K562 (cell line): Measurements from ENCODE around the gene KLHDC2. TPM values are rescaled to one million over a fixed set of nuclear protein-coding genes. Genes with fewer than 3 reads are reported as not detected.

Experiments
- ARID3B ChIP-seq: fragments of 250-450 bp; sonication (Bioruptor Pico); IDR thresholded peaks from 2 replicates; pipeline ENCODE4 v1.4.0; 2020; ENCODE audit warnings: borderline replicate concordance
- ARID4B ChIP-seq: sonication (generic); formaldehyde crosslinking; IDR thresholded peaks from 2 replicates; pipeline ENCODE4 v1.8.0; 2022; ENCODE audit warnings: mild to moderate bottlenecking, missing genetic modification reagents
- CREB1 ChIP-seq, 2 experiments: sonication (generic) in 1 of 2; formaldehyde crosslinking in 1 of 2; IDR thresholded peaks; 2 replicates each; pipeline versions ENCODE4 v1.6.1 to v1.8.0; 2012 to 2022; ENCODE audit warnings: inconsistent platforms in 1 of 2, mild to moderate bottlenecking in 1 of 2, missing genetic modification reagents in 1 of 2, moderate library complexity in 1 of 2
- CXXC5 ChIP-seq: fragments of 250-450 bp; sonication (Bioruptor Pico); IDR thresholded peaks from 2 replicates; pipeline ENCODE4 v1.8.0; 2022; ENCODE audit warnings: inconsistent platforms, mild to moderate bottlenecking, moderate library complexity
- E2F3 ChIP-seq: fragments of 250-450 bp; sonication (Bioruptor Pico); IDR thresholded peaks from 2 replicates; pipeline ENCODE4 v1.4.0; 2020; ENCODE audit warnings: mild to moderate bottlenecking
- ETV6 ChIP-seq, 3 experiments: fragments of 150-350 bp in 1 of 3; sonication (generic) in 1 of 3; formaldehyde crosslinking in 1 of 3; IDR thresholded peaks; 2 replicates each; pipeline versions ENCODE4 v1.6.1 to v1.8.0; 2014 to 2022; ENCODE audit warnings: borderline replicate concordance in 2 of 3, low read depth in 2 of 3, antibody characterized with exemption in 1 of 3, low read length in 1 of 3, mild to moderate bottlenecking in 1 of 3, missing genetic modification reagents in 1 of 3
- GATAD2A ChIP-seq: fragments of 450-650 bp; IDR thresholded peaks from 2 replicates; pipeline ENCODE4 v1.6.1; 2017
- MYC ChIP-seq, 2 experiments: fragments of 250-450 bp in 1 of 2; sonication (Bioruptor Pico) in 1 of 2; IDR thresholded peaks; 2 replicates each; pipeline versions ENCODE4 v1.5.1 to v1.6.1; 2012 to 2021; ENCODE audit warnings: low read depth in 2 of 2, borderline replicate concordance in 1 of 2, improper control_type of control experiment in 1 of 2, low read length in 1 of 2, mild to moderate bottlenecking in 1 of 2, moderate library complexity in 1 of 2
- NFRKB ChIP-seq: fragments of 450-650 bp; IDR thresholded peaks from 2 replicates; pipeline ENCODE4 v1.6.1; 2016; ENCODE audit warnings: low read depth
- RFX7 ChIP-seq: fragments of 250-450 bp; sonication (Bioruptor Pico); IDR thresholded peaks from 2 replicates; pipeline ENCODE4 v1.5.1; 2021; ENCODE audit warnings: mild to moderate bottlenecking
- SAFB ChIP-seq: fragments of 200-400 bp; formaldehyde crosslinking; IDR thresholded peaks from 2 replicates; pipeline ENCODE4 v1.6.1; 2017; ENCODE audit warnings: low read depth, low read length, borderline replicate concordance
- SMARCC2 ChIP-seq: fragments of 450-650 bp; IDR thresholded peaks from 2 replicates; pipeline ENCODE4 v1.6.1; 2017; ENCODE audit warnings: antibody characterized with exemption, moderate library complexity, mild to moderate bottlenecking, low read depth
- TFAM ChIP-seq: fragments of 250-450 bp; sonication (Bioruptor Pico); conservative IDR thresholded peaks from 2 replicates; pipeline ENCODE4 v1.5.0; 2021; ENCODE audit warnings: mild to moderate bottlenecking, moderate library complexity
- ZFX ChIP-seq: sonication (generic); formaldehyde crosslinking; IDR thresholded peaks from 2 replicates; pipeline ENCODE4 v1.8.0; 2022; ENCODE audit warnings: mild to moderate bottlenecking, missing genetic modification reagents, moderate library complexity
- polyA plus RNA-seq, 8 experiments: library from polyadenylated mRNA; depleted of rRNA in 4 of 8; stranded (reverse) in 5 of 8; unstranded in 3 of 8; fragments of >200 nt; fragmentation: Nextera tagmentation in 2 of 8; fragmentation: Illumina TruSeq in 1 of 8; extraction: Ambion mirVana in 2 of 8; extraction: Trizol in 1 of 8; gene quantifications; 2 replicates each; pipeline versions ENCODE4 v1.2.1 to v1.2.3, GENCODE V29; 2011 to 2014; ENCODE audit warnings: inconsistent platforms in 1 of 8, missing spikeins in 1 of 8
- total RNA-seq, 7 experiments: library from RNA; depleted of rRNA in 6 of 7; stranded (reverse); fragments of >200 nt in 6 of 7; fragmentation: Illumina TruSeq in 2 of 7; extraction: Trizol in 2 of 7; gene quantifications; 2 replicates each; pipeline versions ENCODE4 v1.2.1 to v1.2.3, GENCODE V29; 2011 to 2021; ENCODE audit warnings: low replicate concordance in 1 of 7
- TF ChIP-seq, protein P1 (sequence below): sonication (generic); formaldehyde crosslinking; IDR thresholded peaks from 2 replicates; pipeline ENCODE4 v1.4.0; 2020; ENCODE audit warnings: mild to moderate bottlenecking, missing genetic modification reagents
- TF ChIP-seq, protein P2 (sequence below), 3 experiments: fragments of 200-800 bp in 1 of 3; sonication (Bioruptor generic) in 1 of 3; sonication (generic) in 1 of 3; formaldehyde crosslinking in 1 of 3; IDR thresholded peaks; 2 replicates each; pipeline versions ENCODE4 v1.6.1 to v1.8.0; 2016 to 2022; ENCODE audit warnings: mild to moderate bottlenecking in 2 of 3, missing compliant biosample characterization in 2 of 3, missing genetic modification characterization in 2 of 3, missing genetic modification reagents in 1 of 3

The KLHDC2 gene
- total and polyA plus RNA-seq, 9 of the 15 experiments (the other 6 are each of a cell fraction or from before 2014, with no cell fraction given): 6.3 to 41.7 (median 20.0) TPM

DNA sequence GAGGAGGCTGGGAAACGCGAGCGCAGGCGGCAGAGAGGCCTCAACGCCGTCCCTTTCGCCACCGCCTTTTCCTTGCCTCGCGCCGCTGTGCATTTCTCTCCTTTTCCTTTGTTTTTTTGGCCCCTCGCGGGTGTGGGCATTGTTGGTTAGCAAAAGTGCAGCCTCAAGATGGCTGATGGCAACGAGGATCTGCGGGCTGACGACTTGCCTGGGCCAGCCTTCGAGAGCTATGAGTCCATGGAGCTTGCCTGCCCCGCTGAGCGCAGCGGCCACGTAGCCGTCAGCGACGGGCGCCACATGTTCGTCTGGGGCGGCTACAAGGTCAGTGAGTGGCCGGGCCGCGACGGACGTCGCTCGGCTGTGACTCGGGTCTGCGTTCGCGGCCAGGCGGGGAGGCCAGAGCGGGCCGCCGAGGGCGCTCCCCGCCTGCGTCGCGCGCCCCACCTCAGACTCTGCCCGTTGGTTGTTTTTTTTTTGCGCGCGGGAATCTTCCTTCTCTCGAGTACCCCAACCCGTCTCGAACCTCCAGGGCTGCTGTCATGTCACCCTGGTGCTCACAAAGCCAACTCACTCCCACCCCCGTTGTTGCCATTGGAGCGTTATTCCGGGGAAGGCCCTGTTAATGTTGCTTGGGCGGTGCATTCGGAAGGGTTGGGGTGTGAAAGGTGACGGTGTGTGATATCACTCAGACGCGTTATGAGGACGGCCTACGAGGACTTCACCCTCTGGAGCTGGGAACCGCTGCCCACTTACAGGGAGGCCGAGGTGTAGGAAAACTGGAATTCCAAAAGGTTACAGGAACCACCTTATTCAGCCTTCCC lies 558 bp downstream of the KLHDC2 start (continued):
- TF ChIP-seq, protein P1, sequence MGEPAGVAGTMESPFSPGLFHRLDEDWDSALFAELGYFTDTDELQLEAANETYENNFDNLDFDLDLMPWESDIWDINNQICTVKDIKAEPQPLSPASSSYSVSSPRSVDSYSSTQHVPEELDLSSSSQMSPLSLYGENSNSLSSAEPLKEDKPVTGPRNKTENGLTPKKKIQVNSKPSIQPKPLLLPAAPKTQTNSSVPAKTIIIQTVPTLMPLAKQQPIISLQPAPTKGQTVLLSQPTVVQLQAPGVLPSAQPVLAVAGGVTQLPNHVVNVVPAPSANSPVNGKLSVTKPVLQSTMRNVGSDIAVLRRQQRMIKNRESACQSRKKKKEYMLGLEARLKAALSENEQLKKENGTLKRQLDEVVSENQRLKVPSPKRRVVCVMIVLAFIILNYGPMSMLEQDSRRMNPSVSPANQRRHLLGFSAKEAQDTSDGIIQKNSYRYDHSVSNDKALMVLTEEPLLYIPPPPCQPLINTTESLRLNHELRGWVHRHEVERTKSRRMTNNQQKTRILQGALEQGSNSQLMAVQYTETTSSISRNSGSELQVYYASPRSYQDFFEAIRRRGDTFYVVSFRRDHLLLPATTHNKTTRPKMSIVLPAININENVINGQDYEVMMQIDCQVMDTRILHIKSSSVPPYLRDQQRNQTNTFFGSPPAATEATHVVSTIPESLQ (CRISPR knock-in tag): 0 out of 2 replicates have a peak, but pooled peaks have one; percentile 55
- TF ChIP-seq CREB1 (IDR thresholded peaks at IDR 0.05): peak; percentile 83
- TF ChIP-seq CREB1 (CRISPR knock-in tag; IDR thresholded peaks at IDR 0.05): peak; percentile 93
- TF ChIP-seq ETV6 (IDR thresholded peaks at IDR 0.05; ENCODE audit: borderline replicate concordance in 1 of 2, low read depth in 2 of 2, low read length in 1 of 2): no peak
- no peak for TF ChIP-seq ETV6 (CRISPR knock-in tag; IDR thresholded peaks at IDR 0.05; ENCODE audit: borderline replicate concordance)
- TF ChIP-seq CXXC5: peak; percentile 17
- TF ChIP-seq SAFB: no peak
- TF ChIP-seq, protein P2, sequence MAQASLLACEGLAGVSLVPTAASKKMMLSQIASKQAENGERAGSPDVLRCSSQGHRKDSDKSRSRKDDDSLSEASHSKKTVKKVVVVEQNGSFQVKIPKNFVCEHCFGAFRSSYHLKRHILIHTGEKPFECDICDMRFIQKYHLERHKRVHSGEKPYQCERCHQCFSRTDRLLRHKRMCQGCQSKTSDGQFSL (CRISPR knock-in tag; IDR thresholded peaks at IDR 0.05): 0 out of 2 replicates have a peak, but pooled peaks have one; percentile 35
- TF ChIP-seq, protein P2 (tag; IDR thresholded peaks at IDR 0.05): no peak
- peak; percentile 76 for TF ChIP-seq ZFX (CRISPR knock-in tag)
- TF ChIP-seq NFRKB: peak; percentile 69; the same call in 1 of the 2 replicates
- no peak for TF ChIP-seq RFX7 (CRISPR knock-in tag)
- no peak for TF ChIP-seq SMARCC2
- TF ChIP-seq E2F3 (CRISPR knock-in tag): no peak
- TF ChIP-seq ARID4B (CRISPR knock-in tag): peak; percentile 86
- no peak for TF ChIP-seq GATAD2A
- TF ChIP-seq TFAM (CRISPR knock-in tag): no peak
- peak; percentile 81 for TF ChIP-seq MYC (IDR thresholded peaks at IDR 0.05; ENCODE audit: low read depth, low read length)
- no peak for TF ChIP-seq MYC (CRISPR knock-in tag; IDR thresholded peaks at IDR 0.05; ENCODE audit: borderline replicate concordance, low read depth)
- no peak for TF ChIP-seq ARID3B (CRISPR knock-in tag)
